GOT3 (cell line): Measurements from ENCODE around the gene MYO18B.
"Not testable (repeated sequence)": the region's sequence is repeated elsewhere in the genome, so short reads cannot be mapped to it uniquely, and the experiment has no call there.

Experiments used
- DNase-seq: peaks from one replicate; lab custom pipeline; 2025; ENCODE audit warnings: mixed read lengths; lab: John Stamatoyannopoulos, UW

Gene MYO18B, protein sequence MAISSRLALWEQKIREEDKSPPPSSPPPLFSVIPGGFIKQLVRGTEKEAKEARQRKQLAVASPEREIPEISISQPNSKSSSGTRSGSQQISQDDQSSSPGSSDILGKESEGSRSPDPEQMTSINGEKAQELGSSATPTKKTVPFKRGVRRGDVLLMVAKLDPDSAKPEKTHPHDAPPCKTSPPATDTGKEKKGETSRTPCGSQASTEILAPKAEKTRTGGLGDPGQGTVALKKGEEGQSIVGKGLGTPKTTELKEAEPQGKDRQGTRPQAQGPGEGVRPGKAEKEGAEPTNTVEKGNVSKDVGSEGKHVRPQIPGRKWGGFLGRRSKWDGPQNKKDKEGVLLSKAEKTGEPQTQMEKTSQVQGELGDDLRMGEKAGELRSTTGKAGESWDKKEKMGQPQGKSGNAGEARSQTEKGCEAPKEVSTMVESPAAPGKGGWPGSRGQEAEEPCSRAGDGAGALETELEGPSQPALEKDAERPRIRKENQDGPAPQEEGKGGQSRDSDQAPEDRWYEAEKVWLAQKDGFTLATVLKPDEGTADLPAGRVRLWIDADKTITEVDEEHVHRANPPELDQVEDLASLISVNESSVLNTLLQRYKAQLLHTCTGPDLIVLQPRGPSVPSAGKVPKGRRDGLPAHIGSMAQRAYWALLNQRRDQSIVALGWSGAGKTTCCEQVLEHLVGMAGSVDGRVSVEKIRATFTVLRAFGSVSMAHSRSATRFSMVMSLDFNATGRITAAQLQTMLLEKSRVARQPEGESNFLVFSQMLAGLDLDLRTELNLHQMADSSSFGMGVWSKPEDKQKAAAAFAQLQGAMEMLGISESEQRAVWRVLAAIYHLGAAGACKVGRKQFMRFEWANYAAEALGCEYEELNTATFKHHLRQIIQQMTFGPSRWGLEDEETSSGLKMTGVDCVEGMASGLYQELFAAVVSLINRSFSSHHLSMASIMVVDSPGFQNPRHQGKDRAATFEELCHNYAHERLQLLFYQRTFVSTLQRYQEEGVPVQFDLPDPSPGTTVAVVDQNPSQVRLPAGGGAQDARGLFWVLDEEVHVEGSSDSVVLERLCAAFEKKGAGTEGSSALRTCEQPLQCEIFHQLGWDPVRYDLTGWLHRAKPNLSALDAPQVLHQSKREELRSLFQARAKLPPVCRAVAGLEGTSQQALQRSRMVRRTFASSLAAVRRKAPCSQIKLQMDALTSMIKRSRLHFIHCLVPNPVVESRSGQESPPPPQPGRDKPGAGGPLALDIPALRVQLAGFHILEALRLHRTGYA (N-terminal part only)

DNA sequence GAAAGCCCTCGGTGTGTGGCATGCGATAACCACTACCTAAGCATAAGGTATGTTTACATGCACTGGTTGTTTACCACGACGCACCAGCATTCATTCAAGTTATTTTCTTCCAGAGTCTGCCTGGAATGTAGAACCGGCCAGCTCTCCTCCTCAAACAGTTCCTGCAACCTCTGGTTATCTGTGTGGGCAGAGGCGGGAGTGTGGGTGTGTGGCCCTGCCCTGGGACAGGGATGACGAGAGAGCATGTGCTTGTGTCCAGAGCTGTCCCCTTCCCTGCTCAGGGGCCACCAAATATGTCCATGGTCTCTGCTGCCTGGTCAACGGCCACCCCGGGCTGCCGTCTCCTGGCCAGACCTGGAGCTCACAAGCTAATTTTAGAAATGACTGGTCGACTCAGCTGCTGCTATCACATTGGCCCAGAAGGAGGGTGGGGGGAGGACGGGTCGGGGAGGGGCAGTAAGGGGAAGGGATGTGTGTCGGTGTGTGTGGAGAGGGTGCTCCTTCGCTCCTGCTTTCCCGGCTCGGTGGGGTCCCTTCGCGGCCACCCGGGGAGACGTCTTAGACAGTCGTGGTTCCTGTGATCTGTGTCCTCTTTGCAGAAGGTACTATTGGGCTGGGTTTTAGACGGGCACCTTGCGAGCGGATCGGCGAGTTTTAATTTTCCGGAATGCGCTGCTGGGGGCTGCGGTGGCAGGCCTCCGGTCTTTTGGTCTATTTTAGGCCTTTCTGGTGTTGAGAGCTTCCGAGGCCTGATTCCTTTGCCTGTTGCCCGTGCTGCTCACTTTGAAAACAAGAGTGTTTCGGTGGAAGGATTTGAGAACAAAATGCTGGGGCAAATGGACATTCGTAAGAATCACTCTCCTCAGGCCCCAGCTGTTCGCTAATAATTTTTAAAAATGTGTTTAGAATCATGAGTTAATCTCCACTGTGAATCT lies at the start of gene MYO18B:
MYO18B (plus strand) TSS at position 497 of the 935 bp plus-strand sequence. CDS start 18,905 bp downstream, outside the sequence.
- DNase-seq, result no peak

DNA sequence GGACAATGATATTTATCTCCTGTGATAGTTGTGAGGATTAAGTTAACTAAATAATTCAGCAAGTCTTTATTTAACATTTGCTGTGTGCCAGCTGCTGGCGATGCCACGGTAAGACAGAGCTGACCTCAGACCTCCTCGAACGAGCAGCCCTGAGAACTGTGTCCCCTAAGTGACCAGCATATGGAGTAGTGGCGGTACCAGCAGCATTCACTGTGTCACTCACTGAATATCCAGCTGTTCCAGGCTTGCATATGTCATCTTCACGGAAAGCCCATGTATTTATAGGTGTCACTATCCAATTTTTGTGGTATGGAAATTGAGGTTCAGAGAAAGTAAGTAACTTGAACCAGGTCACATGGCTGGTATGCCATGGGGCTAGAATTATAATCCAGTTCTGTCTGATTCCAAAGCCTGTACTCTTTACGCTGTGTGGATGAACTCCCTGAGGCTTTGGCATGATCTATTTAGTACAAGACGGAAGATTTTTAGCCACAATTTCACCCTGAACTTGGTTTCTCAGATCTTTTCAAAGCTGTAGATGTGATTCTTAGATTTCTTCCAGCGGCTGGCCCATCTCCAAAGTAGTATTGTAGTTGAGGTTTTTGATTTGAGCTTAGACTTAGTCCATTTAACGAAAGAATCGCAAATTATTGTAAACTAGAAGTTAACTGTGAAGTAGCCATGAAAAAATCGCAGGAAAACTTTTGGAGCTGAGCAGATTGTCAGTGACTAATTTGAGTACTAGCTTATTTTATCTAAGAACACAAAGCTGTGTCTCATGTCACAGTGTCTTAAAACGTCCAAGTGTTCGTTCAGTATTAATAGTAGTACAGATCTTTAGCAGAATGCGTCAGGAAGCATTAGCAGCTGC lies 49.4 kb upstream of the MYO18B start:
- DNase-seq, result no peak

DNA sequence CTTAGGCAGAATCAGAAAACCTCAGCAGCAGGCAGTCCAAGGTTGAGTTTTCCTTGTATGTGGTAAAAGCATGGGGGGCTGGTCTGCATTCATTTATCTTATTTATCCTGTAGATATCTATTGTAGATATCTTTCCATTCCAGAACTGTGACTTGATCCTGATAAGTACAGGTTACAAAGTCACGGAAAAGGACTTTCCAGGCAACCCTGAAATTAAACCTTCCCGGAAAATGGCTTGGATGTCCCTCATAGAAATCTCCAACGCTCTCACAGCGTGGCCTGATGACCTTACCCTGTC lies 48.8 kb upstream of the MYO18B start:
- no peak for DNase-seq

DNA sequence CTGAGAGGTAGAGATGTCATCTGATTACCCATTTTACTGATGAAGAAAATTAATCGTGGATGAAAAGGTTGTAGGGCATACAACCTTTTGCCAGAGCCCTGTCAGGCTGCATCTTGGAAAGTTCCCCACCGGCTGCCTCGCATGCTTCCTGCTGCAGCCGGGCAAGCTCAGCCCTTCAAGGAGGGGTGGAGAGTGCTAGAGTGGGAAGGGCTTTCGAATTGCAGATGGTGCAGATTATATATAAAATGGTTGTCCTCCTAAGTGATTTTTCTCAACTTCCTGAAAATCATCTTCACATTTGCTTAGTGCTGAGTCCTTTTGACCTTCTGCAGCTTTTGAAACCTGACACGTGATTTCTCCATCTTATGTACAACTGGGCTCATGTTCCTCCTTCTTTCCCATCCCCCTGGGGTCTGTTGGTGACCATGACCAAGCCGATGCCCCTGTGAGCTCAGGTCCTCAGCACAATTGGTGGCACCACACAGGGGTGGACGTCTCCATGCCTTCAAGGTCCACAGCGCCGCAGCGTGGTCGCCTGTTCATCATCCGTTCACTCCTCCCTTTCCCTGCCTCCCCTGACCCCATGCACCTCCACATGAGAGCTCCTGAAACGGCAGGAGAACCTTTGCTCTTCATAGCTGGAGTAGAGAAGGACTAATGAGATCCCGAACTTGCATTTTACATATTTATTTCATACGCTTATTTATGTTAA lies 47.6 kb upstream of the MYO18B start:
- no peak for DNase-seq

DNA sequence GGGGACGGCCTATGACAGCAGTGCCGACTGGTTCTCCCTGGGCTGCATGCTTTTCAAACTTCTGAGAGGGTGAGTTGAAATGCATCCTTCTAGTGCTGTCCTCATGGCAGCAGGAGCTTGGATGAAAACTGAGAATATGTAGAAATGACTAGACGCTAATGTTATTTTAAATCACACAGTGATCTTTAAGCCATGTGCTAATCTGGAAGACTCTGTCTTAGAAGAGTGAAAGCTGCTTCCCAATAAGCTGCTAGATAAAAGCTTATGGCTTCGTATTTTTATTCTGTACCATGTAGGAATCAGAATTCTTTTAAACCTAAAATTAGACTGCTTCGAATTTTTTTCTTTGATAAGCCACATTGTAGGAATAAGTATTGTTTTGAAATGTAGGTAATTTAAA lies 46.8 kb upstream of the MYO18B start:
- no peak for DNase-seq

DNA sequence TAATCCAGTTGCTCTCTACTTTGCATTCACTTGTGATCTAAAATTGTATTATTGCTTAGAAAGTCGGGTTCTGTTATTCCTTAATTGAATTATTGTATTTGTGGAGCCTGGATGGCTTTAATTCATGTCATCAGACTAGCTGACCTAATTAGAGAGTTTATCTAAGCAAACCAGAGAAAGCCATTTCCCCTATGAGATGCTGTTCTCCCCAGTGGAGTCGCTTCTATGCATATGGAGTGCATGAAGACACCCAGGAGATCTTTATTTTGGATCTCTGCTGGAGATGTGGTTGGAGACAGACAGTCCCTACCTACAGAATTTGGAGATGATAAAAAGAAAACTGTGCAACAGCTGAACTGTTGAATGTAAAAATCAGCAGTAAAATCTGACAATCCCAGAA lies 45.2 kb upstream of the MYO18B start:
- no peak for DNase-seq

DNA sequence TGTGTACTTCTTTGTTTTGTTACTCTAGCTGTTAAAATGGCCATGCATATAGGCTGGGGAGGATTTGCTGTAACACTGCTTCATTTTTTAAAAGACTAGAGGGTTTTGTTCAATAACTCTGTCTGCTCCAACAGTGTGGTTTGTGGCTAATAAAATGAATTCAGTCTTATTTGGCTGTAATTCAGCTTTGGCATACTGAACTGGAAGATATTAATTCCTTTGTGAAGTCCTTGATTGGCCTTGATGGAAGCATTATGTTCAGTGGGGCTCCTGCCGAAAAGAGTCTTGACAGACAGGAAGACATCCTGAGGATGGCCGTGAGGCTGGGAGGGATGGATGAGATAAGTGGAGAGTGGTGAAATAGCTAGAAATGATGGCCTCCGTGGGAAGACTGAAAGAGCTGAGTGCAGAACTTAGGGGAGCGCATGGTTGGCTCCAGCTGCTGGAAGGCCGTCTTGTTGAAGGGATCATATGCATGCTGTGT lies 44.8 kb upstream of the MYO18B start:
- no peak for DNase-seq

DNA sequence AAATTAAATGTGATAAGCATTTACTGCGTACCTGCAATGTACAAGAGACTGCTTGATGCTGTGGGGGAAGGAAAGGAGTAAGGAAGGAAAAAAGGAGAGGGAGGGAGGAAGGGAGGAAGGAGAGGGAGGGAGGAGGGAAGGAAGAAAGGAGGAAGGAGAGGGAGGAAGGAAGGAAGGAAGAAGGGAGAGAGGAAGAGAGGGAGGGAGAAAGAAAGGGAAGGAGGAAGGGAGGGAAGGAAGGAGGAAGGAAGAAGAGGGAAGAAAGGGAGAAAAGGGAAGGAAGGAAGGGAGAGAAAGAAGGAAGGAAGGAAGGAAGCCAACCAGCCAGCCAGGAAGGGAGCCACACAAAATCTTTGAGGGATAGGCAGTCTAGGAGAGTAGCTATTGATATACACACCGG lies 44.0 kb upstream of the MYO18B start:
- no peak for DNase-seq

DNA sequence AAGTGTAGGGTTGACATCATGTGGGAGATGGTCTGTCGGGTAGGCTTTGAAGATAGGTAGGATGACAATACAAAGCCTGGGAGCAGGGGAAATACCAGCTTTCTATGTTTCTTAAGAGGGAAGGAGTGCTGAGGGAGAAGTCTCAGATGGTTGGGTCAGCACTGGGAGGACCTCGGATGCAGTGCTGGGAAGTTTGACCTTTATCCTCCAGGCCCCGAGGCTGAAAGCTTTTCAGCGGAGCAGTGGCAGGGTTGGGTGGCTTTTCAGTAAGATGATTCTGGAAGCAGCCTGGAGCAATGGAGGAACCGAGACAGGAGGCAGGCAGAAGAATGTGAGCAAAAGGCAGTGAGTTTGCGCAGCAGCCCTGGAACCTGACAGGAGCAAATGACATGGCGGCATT lies 43.5 kb upstream of the MYO18B start:
- DNase-seq, result no peak

DNA sequence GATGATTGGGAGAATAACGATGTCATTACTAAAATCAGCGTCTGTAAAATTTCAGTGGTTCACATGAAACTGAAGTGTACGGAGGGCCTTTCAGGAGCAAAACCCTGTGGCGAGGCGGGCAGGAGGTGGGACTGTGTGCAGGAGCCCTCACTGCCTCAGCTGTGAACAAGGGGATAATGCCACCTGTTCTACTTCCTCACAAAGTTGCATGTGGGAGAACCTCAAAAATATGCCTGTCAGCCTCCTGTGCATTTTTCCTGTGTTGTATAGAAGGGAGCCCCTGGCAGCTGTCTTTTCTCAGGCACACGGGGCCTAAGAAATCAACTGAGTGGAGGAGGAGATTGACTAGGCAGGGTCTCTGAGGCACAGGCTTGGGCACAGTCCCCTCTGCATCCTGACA lies 43.0 kb upstream of the MYO18B start:
- no peak for DNase-seq

DNA sequence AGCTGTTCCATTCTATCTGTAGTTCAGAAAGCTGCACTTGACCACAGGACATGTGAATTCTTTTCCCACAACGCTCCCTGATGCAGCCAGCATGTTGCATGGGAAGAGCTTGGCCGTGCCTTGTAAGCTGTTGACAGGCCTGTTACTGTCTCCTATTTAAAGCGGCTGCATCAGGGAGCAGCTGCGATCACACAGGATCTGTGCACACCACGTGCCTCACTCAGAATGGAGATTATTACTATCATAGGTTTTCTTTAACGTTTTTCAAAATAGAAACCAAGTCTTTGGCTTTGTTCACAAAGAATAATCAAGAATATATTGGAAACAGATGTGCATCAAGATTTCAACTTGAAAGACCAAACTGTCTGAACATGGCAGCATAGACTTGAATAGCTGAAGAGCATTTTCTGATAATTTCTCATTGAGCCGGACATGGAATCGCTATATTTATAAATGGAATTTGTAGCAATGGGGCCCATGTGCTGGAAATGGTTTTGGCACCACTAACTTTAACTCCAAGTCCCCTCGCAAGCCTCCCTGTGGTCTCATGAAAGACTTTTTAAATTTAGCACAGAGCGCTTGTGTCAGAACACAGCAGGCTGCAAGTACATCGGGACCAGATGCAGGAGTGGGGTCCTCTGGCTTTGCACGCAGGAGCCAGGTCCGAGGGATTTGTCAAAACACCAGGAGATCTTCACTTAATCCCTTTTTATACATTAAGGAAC lies 40.8 kb upstream of the MYO18B start:
- no peak for DNase-seq

DNA sequence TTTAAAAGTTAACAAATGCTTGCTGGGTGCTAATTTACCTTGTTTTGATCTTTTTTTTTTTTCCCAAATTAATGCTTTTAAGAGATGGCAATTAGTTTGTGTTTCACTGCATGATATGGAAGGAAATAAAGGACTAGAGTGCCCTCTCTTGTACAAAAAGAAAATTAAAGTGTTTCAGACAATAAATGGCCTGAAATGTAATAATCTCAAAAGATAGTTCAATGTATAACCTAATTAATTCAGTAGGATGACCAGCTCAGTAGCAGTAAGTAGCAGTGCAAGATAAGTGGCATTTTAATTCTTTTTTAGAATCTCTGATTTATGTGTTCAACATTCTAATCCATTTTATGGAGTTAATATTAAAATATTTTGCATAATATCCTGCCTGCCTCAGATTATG lies 39.9 kb upstream of the MYO18B start:
- DNase-seq, result no peak

DNA sequence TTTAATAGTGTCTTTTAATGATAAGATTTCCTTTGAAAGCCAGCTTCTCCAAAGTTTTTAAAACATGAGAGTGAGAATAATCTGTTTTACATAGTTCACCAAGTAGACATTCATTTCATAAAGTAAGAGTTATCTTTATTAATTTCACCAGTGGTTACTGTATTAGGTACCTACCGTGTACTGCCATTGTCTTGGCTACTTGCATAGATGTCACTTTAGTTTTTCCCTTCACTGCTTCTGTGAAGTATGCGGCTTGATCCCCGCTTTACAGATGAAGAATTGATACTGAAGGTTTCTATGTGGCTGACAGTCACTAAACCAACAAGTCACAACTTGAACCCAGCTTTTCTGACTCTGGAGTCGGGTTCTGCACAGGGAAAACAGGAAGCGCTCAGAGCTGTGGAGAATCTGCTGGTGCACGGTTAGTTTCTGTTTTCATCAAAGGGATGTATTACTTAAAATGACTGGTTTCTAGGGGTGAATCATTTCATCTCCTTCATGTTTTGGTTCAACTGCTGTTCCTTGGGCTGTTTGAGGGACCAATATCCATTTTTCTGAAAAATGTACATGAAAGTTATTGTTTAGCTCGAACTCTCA lies 39.3 kb upstream of the MYO18B start:
- no peak for DNase-seq

DNA sequence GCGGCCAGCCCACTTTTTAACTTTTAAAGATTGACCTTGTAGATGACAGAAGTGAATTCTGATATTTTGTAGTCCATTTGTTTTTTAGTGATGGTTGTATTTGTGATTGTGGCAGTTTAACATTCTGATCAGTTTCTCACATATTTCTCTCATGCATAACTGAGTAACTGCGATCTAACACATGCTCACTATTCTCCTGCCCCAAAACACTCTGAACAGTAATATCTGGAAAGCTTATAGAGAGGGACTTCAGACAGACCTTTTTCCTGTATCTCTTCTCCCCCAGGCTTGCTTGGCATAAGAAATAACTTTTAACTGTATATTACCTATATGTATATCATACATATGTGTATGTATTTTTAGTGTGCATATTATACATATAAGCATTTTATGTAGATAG lies 37.3 kb upstream of the MYO18B start:
- no peak for DNase-seq

DNA sequence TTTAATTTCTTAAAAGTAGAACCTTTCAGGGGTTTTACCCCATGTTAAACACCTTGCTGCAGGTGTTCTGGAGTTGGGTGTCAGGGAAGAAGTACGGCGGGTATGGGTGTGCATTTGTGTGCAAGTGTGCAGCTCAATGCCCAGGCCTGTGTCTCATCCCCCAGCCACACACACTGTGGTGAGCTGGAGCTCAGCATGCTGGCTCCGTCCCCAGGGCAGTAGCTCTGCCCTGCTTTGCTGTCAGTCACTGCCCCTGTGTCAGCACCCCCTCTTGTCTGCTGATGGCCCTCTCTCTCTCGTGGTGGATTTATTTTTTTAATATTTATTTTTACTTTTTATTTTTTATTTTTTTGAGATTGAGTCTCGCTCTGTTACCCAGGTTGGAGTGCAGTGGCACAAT lies 35.8 kb upstream of the MYO18B start:
- DNase-seq, result no peak

DNA sequence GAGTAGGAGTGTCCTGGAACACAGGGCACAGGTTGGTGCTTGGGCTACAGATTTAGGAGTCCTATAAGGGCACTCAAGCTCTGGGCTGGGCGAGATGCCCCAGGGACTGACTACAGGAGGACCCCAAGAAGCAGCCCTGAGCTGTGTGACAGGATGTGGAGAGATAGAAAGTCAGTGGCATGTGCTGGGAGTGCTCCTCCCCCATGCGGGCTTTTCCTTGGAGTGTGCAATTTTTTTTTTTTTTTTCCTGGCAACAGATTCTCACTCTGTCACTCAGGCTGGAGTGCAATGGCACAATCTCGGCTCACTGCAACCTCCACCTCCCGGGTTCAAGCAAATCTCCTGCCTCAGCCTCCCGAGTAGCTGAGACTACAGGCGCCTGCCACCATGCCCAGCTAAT lies 33.6 kb upstream of the MYO18B start:
- not testable (repeated sequence) for DNase-seq

DNA sequence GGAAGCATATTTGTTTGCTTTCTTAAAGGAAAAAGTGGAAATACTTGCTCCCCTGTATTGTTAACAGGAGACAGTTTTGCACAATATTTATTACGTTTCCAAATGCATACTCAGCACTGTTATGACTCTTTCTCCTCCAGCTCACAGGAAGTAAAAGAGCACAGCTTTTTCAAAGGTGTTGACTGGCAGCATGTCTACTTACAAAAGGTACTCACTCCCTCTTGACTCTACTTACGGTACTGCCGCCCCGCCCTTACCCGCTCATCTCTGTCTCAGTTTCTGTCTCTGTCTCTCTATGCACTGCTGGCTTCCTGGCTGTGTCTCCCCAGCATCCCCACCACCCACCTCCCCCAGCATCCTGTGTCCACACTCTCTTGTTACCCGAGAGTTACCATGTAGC lies 32.2 kb upstream of the MYO18B start:
- no peak for DNase-seq

DNA sequence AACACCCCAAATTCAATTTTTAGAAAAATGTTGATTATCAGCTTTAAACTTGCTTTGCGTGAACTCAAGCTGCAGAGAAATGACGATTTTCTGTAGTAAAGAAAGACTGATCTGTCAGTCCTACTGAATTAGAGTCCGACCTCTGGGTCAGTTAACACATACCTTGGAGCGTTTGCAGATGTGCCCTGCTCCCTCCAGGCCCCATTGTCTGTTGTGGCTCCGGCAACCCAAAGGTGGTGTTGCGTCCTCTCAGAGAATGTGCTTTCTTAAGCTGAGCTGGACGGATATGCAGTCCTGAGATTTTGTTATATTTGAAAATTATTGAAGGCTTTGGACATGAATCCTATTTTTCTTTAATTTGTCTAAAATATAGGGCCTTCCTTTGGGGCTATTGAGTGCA lies 31.5 kb upstream of the MYO18B start:
- no peak for DNase-seq

DNA sequence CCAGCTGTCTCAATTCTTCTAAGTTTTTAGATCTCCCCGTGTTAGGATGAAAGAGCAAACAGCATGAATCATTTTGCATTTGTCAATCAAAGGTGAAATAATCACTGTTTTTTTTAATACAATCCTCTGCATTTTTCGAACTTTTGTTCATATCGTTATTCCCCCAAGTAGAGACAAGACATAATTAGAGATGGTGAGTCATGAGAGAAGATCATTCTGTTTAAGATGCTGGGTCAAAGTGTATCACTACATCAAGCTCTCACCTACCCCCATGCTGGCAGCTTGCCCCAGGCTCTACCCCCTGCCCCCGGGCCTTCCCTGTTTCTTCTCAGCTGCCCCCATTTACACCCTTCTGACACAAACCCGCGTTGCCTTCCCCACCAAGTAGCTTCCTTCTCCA lies 30.5 kb upstream of the MYO18B start:
- no peak for DNase-seq
